H9 (cell line): ENCODE measurements around the gene B4GALNT2. TPM values are rescaled to one million over a fixed set of nuclear protein-coding genes. Genes with fewer than 3 reads are reported as not detected.

Source experiments
- DNase-seq: peaks from one replicate; pipeline ENCODE4 v3.0.0-alpha.2; 2017
- H2AFZ ChIP-seq: one replicate; pipeline ENCODE4 v1.6.1; 2013; ENCODE audit warnings: mild to moderate bottlenecking, low read length, control low read depth, moderate library complexity
- H2AK5ac ChIP-seq: 2 replicates; pipeline ENCODE4 v1.6.1; 2013; ENCODE audit warnings: low read length, control low read depth, mixed read lengths; ENCODE audit not compliant: insufficient read length
- H2BK120ac ChIP-seq: one replicate; pipeline ENCODE4 v1.6.1; 2013; ENCODE audit warnings: low read depth, mild to moderate bottlenecking, low read length, control low read depth, inconsistent platforms; ENCODE audit not compliant: poor library complexity, severe bottlenecking
- H2BK12ac ChIP-seq: 2 replicates; pipeline ENCODE4 v1.6.1; 2013; ENCODE audit warnings: low read length, control low read depth, mixed read lengths, low read depth; ENCODE audit not compliant: insufficient read length
- H2BK15ac ChIP-seq: 2 replicates; pipeline ENCODE4 v1.6.1; 2013; ENCODE audit warnings: low read depth, low read length, control low read depth
- H2BK20ac ChIP-seq: one replicate; pipeline ENCODE4 v1.6.1; 2013; ENCODE audit warnings: low read depth, mild to moderate bottlenecking, low read length, control low read depth, inconsistent platforms; ENCODE audit not compliant: poor library complexity, severe bottlenecking
- H2BK5ac ChIP-seq: 2 replicates; pipeline ENCODE4 v1.6.1; 2013; ENCODE audit warnings: low read length, control low read depth, mixed read lengths; ENCODE audit not compliant: insufficient read length
- H3K14ac ChIP-seq: 2 replicates; pipeline ENCODE4 v1.6.1; 2013; ENCODE audit warnings: low read length, control low read depth; ENCODE audit not compliant: insufficient read depth
- H3K18ac ChIP-seq: 2 replicates; pipeline ENCODE4 v1.6.1; 2013; ENCODE audit warnings: low read depth, mild to moderate bottlenecking, mixed read lengths, low read length, control low read depth; ENCODE audit not compliant: insufficient read length
- H3K23ac ChIP-seq: 2 replicates; pipeline ENCODE4 v1.6.1; 2013; ENCODE audit warnings: low read length, control low read depth, mixed read lengths, low read depth; ENCODE audit not compliant: insufficient read length
- H3K23me2 ChIP-seq: 2 replicates; pipeline ENCODE4 v1.6.1; 2013; ENCODE audit warnings: low read depth, mild to moderate bottlenecking, mixed read lengths, low read length, control low read depth; ENCODE audit not compliant: insufficient read length, poor library complexity, severe bottlenecking
- H3K27ac ChIP-seq: 2 replicates; pipeline ENCODE4 v1.5.1; 2013; ENCODE audit warnings: low read length, control low read depth, mixed read lengths, low read depth; ENCODE audit not compliant: insufficient read length
- H3K27me3 ChIP-seq: 2 replicates; pipeline ENCODE4 v1.6.1; 2013; ENCODE audit warnings: low read length, control low read depth, inconsistent platforms; ENCODE audit not compliant: insufficient read depth
- H3K4ac ChIP-seq: 2 replicates; pipeline ENCODE4 v1.6.1; 2013; ENCODE audit warnings: low read depth, mild to moderate bottlenecking, control low read depth, inconsistent platforms, low read length, moderate library complexity
- H3K4me1 ChIP-seq: 2 replicates; pipeline ENCODE4 v1.6.1; 2013; ENCODE audit warnings: low read length, control low read depth, inconsistent platforms; ENCODE audit not compliant: insufficient read depth
- H3K4me2 ChIP-seq: 2 replicates; pipeline ENCODE4 v1.6.1; 2013; ENCODE audit warnings: low read length, control low read depth, mixed read lengths; ENCODE audit not compliant: insufficient read length, insufficient read depth
- H3K56ac ChIP-seq: 2 replicates; pipeline ENCODE4 v1.6.1; 2013; ENCODE audit warnings: low read depth, mild to moderate bottlenecking, mixed read lengths, low read length, control low read depth; ENCODE audit not compliant: insufficient read length
- H3K79me1 ChIP-seq: 2 replicates; pipeline ENCODE4 v1.6.1; 2013; ENCODE audit warnings: low read depth, mild to moderate bottlenecking, moderate library complexity, low read length, control low read depth, inconsistent platforms; ENCODE audit not compliant: insufficient read depth, poor library complexity, severe bottlenecking
- H3K79me2 ChIP-seq: 2 replicates; pipeline ENCODE4 v1.6.1; 2013; ENCODE audit warnings: low read length, control low read depth, inconsistent platforms; ENCODE audit not compliant: insufficient read depth
- H3K9ac ChIP-seq: 2 replicates; pipeline ENCODE4 v1.6.1; 2013; ENCODE audit warnings: low read length, control low read depth, mixed read lengths; ENCODE audit not compliant: insufficient read length; ENCODE audit errors: extremely low read depth
- H3K9me3 ChIP-seq: one replicate; pipeline ENCODE4 v1.6.1; 2013; ENCODE audit warnings: low read depth, low read length, inconsistent platforms; ENCODE audit not compliant: control insufficient read depth
- H3T11ph ChIP-seq: one replicate; pipeline ENCODE4 v1.6.1; 2013; ENCODE audit warnings: mild to moderate bottlenecking, low read length, control low read depth, inconsistent platforms
- H4K20me1 ChIP-seq: one replicate; pipeline ENCODE4 v1.6.1; 2013; ENCODE audit not compliant: control insufficient read depth, insufficient read length, insufficient read depth
- H4K5ac ChIP-seq: 2 replicates; pipeline ENCODE4 v1.6.1; 2013; ENCODE audit warnings: low read depth, mild to moderate bottlenecking, mixed read lengths, low read length, control low read depth; ENCODE audit not compliant: insufficient read length
- H4K8ac ChIP-seq: replicated peaks from 2 replicates; pipeline ENCODE4 v1.6.1; 2013; ENCODE audit warnings: low read length, control low read depth, mixed read lengths, low read depth; ENCODE audit not compliant: insufficient read length
- H4K91ac ChIP-seq: 2 replicates; pipeline ENCODE4 v1.6.1; 2013; ENCODE audit warnings: low read depth, mild to moderate bottlenecking, moderate library complexity, mixed read lengths, low read length, control low read depth; ENCODE audit not compliant: insufficient read length
- H3K27ac Mint-ChIP-seq, 3 experiments: 2 replicates in 2 of 3; 3 replicates in 1 of 3; pipeline ENCODE4 v1.8.0; 2020 to 2021; ENCODE audit warnings: mixed read lengths in 3 of 3, mild to moderate bottlenecking in 1 of 3, moderate library complexity in 1 of 3
- H3K27me3 Mint-ChIP-seq: 2 replicates; pipeline ENCODE4 v1.8.0; 2021; ENCODE audit warnings: low read depth, mild to moderate bottlenecking, moderate library complexity, mixed read lengths
- H3K36me3 Mint-ChIP-seq, 3 experiments: 2 replicates in 2 of 3; 3 replicates in 1 of 3; pipeline ENCODE4 v1.8.0; 2020 to 2021; ENCODE audit warnings: low read depth in 3 of 3, mixed read lengths in 3 of 3; ENCODE audit not compliant: insufficient read depth in 1 of 3
- H3K4me1 Mint-ChIP-seq, 2 experiments: 2 replicates each; pipeline ENCODE4 v1.8.0; 2020; ENCODE audit warnings: mixed read lengths in 2 of 2
- H3K4me3 Mint-ChIP-seq, 2 experiments: 2 replicates in 1 of 2; 3 replicates in 1 of 2; pipeline ENCODE4 v1.8.0; 2020 to 2021; ENCODE audit warnings: mild to moderate bottlenecking in 2 of 2, mixed read lengths in 2 of 2, moderate library complexity in 1 of 2
- H3K9me3 Mint-ChIP-seq, 2 experiments: 2 replicates in 1 of 2; 3 replicates in 1 of 2; pipeline ENCODE4 v1.8.0; 2020; ENCODE audit warnings: mild to moderate bottlenecking in 2 of 2, mixed read lengths in 2 of 2, moderate library complexity in 1 of 2
- total RNA-seq: library from RNA; stranded (reverse); gene quantifications from 2 replicates; pipeline ENCODE4 v1.2.1, GENCODE V29; 2021
- TF ChIP-seq, protein P1 (sequence below): fragments of 200-600 bp; sonication (generic); conservative IDR thresholded peaks from 3 replicates; pipeline ENCODE4 v1.8.0; 2021; ENCODE audit warnings: antibody characterized with exemption, mild to moderate bottlenecking

Gene B4GALNT2
- total RNA-seq, 1 experiment from 2014 or later = not detected

DNA sequence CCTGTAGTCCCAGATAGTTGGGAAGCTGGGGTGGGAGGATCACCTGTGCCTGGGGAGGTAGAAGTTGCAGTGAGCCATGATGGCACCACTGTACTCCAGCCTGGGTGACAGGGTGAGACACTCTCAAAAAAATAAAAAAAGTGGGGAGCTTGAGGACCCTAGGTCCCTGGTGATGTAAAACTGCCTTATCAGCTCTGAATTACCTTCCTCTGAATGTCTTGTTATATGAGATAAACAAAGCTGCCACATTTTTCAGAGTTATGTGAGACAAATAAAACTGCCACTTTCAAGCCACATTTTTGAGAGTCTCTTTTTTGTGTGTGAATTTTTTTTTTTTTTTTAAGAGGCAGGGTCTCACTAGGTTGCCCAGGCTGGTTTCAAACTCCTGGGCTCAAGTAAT is 32.0 kb upstream of the B4GALNT2 start:
- no peak overlapping the region for H3T11ph ChIP-seq
- H4K5ac ChIP-seq = no peak overlapping the region
- no peak overlapping the region for H3K14ac ChIP-seq
- H3K9ac ChIP-seq = no peak overlapping the region
- no peaks in the 10 kb centered on the region; a peak in 1 of 5 replicates for H3K9me3 Mint-ChIP-seq
- H4K8ac ChIP-seq = no peak overlapping the region
- H3K79me1 ChIP-seq = no peaks in the 10 kb centered on the region
- H2BK15ac ChIP-seq = no peak overlapping the region
- no peak overlapping the region for H3K4ac ChIP-seq
- H4K91ac ChIP-seq = no peak overlapping the region
- H3K27me3 ChIP-seq = no peaks in the 10 kb centered on the region
- no peak overlapping the region for H3K4me3 Mint-ChIP-seq
- H3K36me3 Mint-ChIP-seq = no peaks in the 10 kb centered on the region
- no peaks in the 10 kb centered on the region for H3K4me1 ChIP-seq
- H3K23ac ChIP-seq = no peak overlapping the region
- TF ChIP-seq, protein P1, sequence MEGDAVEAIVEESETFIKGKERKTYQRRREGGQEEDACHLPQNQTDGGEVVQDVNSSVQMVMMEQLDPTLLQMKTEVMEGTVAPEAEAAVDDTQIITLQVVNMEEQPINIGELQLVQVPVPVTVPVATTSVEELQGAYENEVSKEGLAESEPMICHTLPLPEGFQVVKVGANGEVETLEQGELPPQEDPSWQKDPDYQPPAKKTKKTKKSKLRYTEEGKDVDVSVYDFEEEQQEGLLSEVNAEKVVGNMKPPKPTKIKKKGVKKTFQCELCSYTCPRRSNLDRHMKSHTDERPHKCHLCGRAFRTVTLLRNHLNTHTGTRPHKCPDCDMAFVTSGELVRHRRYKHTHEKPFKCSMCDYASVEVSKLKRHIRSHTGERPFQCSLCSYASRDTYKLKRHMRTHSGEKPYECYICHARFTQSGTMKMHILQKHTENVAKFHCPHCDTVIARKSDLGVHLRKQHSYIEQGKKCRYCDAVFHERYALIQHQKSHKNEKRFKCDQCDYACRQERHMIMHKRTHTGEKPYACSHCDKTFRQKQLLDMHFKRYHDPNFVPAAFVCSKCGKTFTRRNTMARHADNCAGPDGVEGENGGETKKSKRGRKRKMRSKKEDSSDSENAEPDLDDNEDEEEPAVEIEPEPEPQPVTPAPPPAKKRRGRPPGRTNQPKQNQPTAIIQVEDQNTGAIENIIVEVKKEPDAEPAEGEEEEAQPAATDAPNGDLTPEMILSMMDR = no peak
- no peak overlapping the region for H3K4me2 ChIP-seq
- no peak overlapping the region for H3K27ac Mint-ChIP-seq
- no peak overlapping the region for H2BK5ac ChIP-seq
- H2AFZ ChIP-seq = no peak overlapping the region
- no peak overlapping the region for H3K27ac ChIP-seq
- no peak overlapping the region for H2AK5ac ChIP-seq
- no peaks in the 10 kb centered on the region for H3K79me2 ChIP-seq
- H2BK120ac ChIP-seq = no peak overlapping the region
- no peak overlapping the region for H3K18ac ChIP-seq
- H3K27me3 Mint-ChIP-seq = no peaks in the 10 kb centered on the region
- H3K4me1 Mint-ChIP-seq = no peaks in the 10 kb centered on the region
- no peak overlapping the region for H2BK12ac ChIP-seq
- H3K56ac ChIP-seq = no peak overlapping the region
- DNase-seq = no peak
- H4K20me1 ChIP-seq = no peaks in the 10 kb centered on the region
- H3K9me3 ChIP-seq = no peaks in the 10 kb centered on the region
- H3K23me2 ChIP-seq = no peaks in the 10 kb centered on the region
- no peak overlapping the region for H2BK20ac ChIP-seq
